Measurements from ENCODE around the gene UBL7.
"Not testable (repeated sequence)": the region's sequence is repeated elsewhere in the genome, so short reads cannot be mapped to it uniquely, and the experiment has no call there.

The UBL7 gene

DNA sequence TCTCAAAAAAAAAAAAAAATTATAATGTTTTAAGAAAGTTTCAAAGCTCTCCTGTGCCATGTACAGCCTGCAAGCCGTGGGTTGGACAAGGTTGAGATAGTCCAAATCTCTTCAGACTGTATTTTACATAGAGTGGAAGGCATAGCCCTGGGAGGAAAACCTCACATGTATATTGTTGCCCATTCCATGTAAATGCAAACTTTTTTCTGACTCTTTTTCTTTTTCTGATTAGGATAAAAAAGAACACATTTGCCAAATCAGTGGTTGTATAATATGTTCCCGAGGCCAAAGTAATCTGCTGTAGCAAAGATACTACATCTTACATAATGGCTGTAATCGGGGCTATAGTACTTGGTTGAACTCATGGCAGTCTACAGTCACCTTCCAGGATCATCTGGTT, 35.7 kb upstream of the UBL7 start:
- Histone ChIP-seq H3K79me2 (no peaks in the 10 kb centered on the region), H3K9ac (no peak overlapping the region), H2AFZ (no peak overlapping the region), H3K27me3 (ENCODE audit: control insufficient read depth, insufficient read depth, low read length) (no peaks in the 10 kb centered on the region), H3K27ac (no peak overlapping the region), H3K36me3 (ENCODE audit: control insufficient read depth, insufficient read depth, low read length) (no peaks in the 10 kb centered on the region), H3K4me3 (ENCODE audit: low read depth, low read length) (no peak overlapping the region), H3K4me2 (ENCODE audit: low read length) (no peak overlapping the region), H3K9me3 (ENCODE audit: control insufficient read depth, low read length) (no peaks in the 10 kb centered on the region), H3K4me1 (no peaks in the 10 kb centered on the region)
- TF ChIP-seq CTCF (IDR thresholded peaks at IDR 0.05), result no peak

- Histone ChIP-seq H3K27me3 (ENCODE audit: control insufficient read depth, insufficient read depth, low read length) (no peaks in the 10 kb centered on the region), H3K4me2 (ENCODE audit: low read length) (no peak overlapping the region), H3K4me3 (ENCODE audit: low read depth, low read length) (no peak overlapping the region), H2AFZ (no peak overlapping the region), H3K27ac (no peak overlapping the region), H3K9me3 (ENCODE audit: control insufficient read depth, low read length) (no peaks in the 10 kb centered on the region), H3K79me2 (no peaks in the 10 kb centered on the region), H3K4me1 (no peaks in the 10 kb centered on the region), H3K36me3 (ENCODE audit: control insufficient read depth, insufficient read depth, low read length) (no peaks in the 10 kb centered on the region), H3K9ac (no peak overlapping the region)
- TF ChIP-seq CTCF (IDR thresholded peaks at IDR 0.05), result no peak
Observed at GRCh38 chr15:74490339-74490689, 29.4 kb upstream of the UBL7 start.

GRCh38 chr15:74489518-74490338, 28.8 kb upstream of the UBL7 start:
- H3K36me3 ChIP-seq (ENCODE audit: control insufficient read depth, insufficient read depth, low read length), result no peaks in the 10 kb centered on the region
- peak; percentile 38 for TF ChIP-seq CTCF (IDR thresholded peaks at IDR 0.05)
- H3K27me3 ChIP-seq (ENCODE audit: control insufficient read depth, insufficient read depth, low read length), result no peaks in the 10 kb centered on the region
- H3K4me3 ChIP-seq (ENCODE audit: low read depth, low read length), result no peak overlapping the region
- no peak overlapping the region for H3K4me2 ChIP-seq (ENCODE audit: low read length)
- no peaks in the 10 kb centered on the region for H3K9me3 ChIP-seq (ENCODE audit: control insufficient read depth, low read length)
- H3K9ac ChIP-seq, result no peak overlapping the region
- no peaks in the 10 kb centered on the region for H3K79me2 ChIP-seq
- no peak overlapping the region for H3K27ac ChIP-seq
- H3K4me1 ChIP-seq, result no peaks in the 10 kb centered on the region
- H2AFZ ChIP-seq, result no peak overlapping the region

GRCh38 chr15:74488776-74489175, 27.8 kb upstream of the UBL7 start:
- H2AFZ ChIP-seq, result no peak overlapping the region
- no peak overlapping the region for H3K4me3 ChIP-seq (ENCODE audit: low read depth, low read length)
- H3K27ac ChIP-seq, result no peak overlapping the region
- no peaks in the 10 kb centered on the region for H3K9me3 ChIP-seq (ENCODE audit: control insufficient read depth, low read length)
- H3K36me3 ChIP-seq (ENCODE audit: control insufficient read depth, insufficient read depth, low read length), result no peaks in the 10 kb centered on the region
- H3K27me3 ChIP-seq (ENCODE audit: control insufficient read depth, insufficient read depth, low read length), result no peaks in the 10 kb centered on the region
- TF ChIP-seq CTCF (IDR thresholded peaks at IDR 0.05), result no peak
- H3K4me1 ChIP-seq, result no peaks in the 10 kb centered on the region
- H3K79me2 ChIP-seq, result no peaks in the 10 kb centered on the region
- H3K4me2 ChIP-seq (ENCODE audit: low read length), result no peak overlapping the region
- H3K9ac ChIP-seq, result no peak overlapping the region

DNA sequence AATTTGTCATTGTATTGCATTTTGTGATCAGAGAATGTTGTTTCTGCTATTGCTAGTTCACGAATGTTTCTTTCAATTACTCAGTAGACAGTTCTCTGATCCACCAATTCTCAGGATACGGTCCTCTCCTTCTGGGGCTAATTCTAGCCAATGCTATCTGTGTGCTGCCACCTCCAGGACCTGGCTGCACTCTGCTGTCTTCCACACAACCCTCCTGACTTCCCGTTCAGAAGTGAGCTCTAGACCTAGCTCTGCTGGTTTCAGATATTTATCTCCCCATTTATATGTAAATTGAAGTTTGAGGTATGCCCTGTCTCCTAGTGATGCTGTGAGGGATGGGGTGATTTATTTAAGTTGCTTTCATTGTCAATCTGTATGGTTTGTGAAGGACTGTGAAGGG, 21.7 kb upstream of the UBL7 start:
- no peak for TF ChIP-seq CTCF (IDR thresholded peaks at IDR 0.05)
- Histone ChIP-seq H3K27me3 (ENCODE audit: control insufficient read depth, insufficient read depth, low read length) (no peaks in the 10 kb centered on the region), H3K9me3 (ENCODE audit: control insufficient read depth, low read length) (no peaks in the 10 kb centered on the region), H3K4me2 (ENCODE audit: low read length) (no peak overlapping the region), H2AFZ (no peak overlapping the region), H3K79me2 (no peaks in the 10 kb centered on the region), H3K4me3 (ENCODE audit: low read depth, low read length) (no peak overlapping the region), H3K4me1 (no peaks in the 10 kb centered on the region), H3K36me3 (ENCODE audit: control insufficient read depth, insufficient read depth, low read length) (no peaks in the 10 kb centered on the region), H3K27ac (no peak overlapping the region), H3K9ac (no peak overlapping the region)

GRCh38 chr15:74480364-74480763, 19.4 kb upstream of the UBL7 start:
- not testable (repeated sequence) for H3K4me3 ChIP-seq (ENCODE audit: low read depth, low read length); H2AFZ ChIP-seq; H3K36me3 ChIP-seq (ENCODE audit: control insufficient read depth, insufficient read depth, low read length); H3K9me3 ChIP-seq (ENCODE audit: control insufficient read depth, low read length); H3K4me2 ChIP-seq (ENCODE audit: low read length); H3K79me2 ChIP-seq; H3K27ac ChIP-seq; H3K9ac ChIP-seq; H3K27me3 ChIP-seq (ENCODE audit: control insufficient read depth, insufficient read depth, low read length); H3K4me1 ChIP-seq

DNA sequence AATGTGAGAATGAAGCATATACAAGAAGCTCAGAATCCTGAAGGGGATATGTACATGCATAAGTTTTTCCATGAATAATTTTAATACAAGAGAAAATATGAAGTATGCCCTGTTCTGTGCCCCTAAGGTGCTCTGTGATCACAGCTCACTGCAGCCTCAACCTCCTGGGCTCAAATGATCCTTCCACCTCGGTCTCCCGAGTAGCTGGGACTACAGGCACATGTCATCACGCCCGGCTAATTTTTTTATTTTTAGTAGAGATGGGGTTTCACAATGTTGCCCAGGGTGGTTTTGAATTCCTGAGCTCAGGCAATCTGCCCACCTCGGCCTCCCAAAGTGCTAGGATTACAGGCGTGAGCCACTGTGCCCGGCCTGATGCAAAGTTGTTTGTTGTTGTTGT, 10.7 kb upstream of the UBL7 start:
- not testable (repeated sequence) for H2AFZ ChIP-seq; H3K9ac ChIP-seq; H3K27ac ChIP-seq; H3K4me2 ChIP-seq (ENCODE audit: low read length); H3K27me3 ChIP-seq (ENCODE audit: control insufficient read depth, insufficient read depth, low read length); H3K36me3 ChIP-seq (ENCODE audit: control insufficient read depth, insufficient read depth, low read length); H3K4me1 ChIP-seq; H3K9me3 ChIP-seq (ENCODE audit: control insufficient read depth, low read length); H3K4me3 ChIP-seq (ENCODE audit: low read depth, low read length); H3K79me2 ChIP-seq

Measured in parathyroid adenoma (tissue), 2 donors.